NCI-H748 treated with DMSO at 0.1 percent for 48 hours (cell line): ENCODE measurements around the gene MORN3.
"Not testable (repeated sequence)": the region's sequence is repeated elsewhere in the genome, so short reads cannot be mapped to it uniquely, and the experiment has no call there.

Experiments used
- DNase-seq: peaks from one replicate; lab custom pipeline; 2025; lab: John Stamatoyannopoulos, UW

Gene MORN3

DNA sequence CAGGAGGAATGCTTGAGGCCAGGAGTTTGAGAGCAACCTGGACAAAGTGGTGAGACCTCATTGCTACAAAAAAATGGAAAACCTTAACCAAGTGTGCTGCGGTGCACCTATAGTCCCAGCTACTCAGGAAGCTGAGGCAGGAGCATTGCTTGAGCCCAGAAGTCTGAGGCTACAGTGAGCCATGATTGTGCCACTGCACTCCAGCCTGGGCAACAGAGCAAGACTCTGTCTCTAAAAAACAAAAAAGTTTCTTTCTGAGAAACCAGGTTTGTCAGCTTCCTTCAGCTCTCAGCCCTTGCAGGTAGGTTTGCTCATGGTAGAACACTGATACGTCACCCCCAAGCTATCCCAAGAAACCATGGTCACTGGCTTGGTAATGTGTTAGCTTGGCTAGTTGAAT lies 20.0 kb upstream of the MORN3 start:
- no peak for DNase-seq

DNA sequence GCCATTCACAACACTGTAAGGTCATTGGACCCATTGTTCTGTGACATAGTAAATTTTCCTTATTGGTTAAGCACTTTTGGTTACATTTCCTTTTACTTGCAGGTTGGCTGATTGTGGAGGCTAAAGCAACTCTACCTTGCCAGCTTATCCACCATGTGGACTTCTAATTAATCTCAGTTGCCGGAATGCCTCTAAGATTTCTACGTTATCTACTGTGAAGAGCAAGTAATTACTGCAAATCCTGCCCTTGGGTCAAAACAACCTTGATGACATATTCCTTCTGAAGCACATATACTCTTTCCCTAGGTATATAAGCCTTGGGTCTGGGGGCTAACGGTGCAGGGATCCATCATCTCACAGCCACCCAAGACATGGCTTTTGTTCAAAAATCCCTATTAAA lies 19.5 kb upstream of the MORN3 start:
- no peak for DNase-seq

DNA sequence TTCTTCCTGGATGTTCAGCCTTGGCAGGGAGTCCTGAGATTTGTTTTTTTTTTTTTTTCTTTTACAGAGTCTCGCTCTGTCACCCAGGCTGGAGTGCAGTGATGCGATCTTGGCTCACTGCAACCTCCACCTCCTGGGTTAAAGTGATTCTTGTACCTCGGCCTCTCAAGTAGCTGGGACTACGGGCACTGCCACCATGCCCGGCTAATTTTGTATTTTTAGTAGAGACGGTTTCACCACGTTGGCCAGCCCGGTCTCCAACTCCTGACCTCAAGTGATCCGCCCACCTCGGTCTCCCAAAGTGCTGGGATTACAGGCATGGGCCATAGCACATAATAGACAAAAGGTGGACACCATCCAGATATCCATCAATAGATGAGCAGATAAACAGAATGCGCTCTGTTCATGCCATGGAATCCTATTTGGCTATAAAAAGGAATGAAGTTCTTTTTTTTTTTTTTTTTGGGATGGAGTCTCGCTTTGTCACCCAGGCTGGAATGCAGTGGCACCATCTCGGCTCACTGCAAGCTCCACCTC lies 10.3 kb upstream of the MORN3 start:
- DNase-seq = not testable (repeated sequence)

DNA sequence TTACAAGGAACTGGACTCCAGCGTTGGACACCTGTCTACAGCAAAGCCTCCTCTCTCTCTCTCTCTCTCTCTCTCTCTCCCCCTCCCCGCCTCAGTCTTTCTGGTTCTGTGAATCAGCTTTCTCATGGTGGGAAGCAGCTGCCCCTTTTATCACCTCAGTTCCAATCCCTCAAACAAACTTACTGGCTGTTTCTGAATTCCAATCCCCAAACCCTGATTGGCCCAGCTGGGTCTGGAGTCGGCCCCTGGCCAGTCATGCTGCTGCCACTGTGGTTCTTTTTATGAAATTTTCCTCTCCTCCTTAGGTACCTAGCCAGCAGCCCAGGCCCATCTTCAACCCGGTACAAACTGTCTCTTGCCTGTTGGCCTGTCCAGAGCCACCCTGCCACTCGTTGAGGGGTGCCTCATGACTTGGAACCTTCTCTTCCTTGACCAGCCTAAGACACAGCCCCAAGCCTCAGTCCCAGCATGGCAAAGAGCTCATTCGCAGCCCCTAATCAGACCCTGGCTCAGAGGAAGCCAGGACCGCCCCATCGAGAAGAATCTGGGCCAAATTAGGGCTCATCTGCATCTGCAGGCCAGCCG lies 9.4 kb upstream of the MORN3 start:
- no peak for DNase-seq

DNA sequence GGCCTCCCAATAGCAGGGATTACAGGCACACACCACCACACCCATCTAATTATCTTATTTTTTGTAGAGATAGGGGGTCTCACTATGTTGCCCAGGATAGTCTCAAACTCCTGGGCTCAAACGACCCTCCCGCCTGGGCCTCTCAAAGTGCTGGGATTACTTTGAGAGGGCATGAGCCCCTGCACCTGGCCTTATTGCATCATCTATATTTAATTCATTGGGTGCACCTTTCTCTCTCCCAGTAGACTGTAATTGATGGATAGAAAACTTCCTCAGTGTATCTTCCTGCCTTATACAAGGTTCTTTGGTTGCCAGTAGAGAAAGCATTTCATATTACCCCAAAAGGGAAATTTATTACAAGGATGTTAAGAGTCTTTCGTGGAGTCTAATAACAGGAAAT lies 8.9 kb upstream of the MORN3 start:
- DNase-seq = no peak

DNA sequence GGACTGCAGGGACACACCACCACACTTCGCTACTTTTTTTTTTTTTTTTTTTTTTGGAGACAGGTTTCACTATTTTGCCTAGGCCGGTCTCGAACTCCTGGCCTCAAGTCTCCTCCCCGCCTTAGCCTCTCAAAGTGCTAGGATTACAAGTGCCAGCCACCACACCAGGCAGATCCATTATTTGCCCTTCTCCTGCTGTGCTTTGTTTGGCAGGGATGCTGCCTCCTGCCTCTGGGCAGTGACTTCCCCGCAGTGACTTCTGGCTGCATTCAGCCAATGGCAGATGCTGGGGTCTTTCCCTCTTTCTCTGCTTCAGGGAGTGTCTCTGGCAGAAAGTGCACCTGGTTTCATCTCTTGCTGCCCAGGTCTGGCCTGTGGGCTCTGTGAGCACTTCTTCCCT lies 6.7 kb upstream of the MORN3 start:
- no peak for DNase-seq

DNA sequence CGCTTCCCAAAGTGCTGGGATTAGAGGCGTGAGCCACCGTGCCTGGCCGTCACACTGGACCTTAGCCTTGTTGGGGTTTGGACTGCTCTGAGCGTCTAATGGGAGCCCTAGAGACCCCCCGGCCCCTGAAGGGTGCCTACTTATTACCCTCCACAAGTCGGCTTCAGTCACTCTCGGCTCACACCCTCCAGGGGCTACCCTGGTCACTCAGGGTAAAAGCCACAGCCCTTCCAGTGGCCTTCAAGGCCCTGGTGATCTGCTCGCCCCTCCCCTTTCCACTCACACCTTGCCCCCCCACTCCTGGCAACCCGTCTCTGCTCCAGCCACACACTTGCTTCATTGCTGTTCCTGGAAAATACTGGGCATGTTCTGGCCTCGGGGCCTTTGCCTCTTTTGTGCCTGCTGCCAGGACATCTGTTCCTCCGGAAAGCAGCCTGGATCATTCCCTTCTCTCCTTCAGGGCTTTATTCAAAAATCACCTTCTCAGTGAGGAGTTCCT lies 3.6 kb upstream of the MORN3 start:
- DNase-seq = no peak

DNA sequence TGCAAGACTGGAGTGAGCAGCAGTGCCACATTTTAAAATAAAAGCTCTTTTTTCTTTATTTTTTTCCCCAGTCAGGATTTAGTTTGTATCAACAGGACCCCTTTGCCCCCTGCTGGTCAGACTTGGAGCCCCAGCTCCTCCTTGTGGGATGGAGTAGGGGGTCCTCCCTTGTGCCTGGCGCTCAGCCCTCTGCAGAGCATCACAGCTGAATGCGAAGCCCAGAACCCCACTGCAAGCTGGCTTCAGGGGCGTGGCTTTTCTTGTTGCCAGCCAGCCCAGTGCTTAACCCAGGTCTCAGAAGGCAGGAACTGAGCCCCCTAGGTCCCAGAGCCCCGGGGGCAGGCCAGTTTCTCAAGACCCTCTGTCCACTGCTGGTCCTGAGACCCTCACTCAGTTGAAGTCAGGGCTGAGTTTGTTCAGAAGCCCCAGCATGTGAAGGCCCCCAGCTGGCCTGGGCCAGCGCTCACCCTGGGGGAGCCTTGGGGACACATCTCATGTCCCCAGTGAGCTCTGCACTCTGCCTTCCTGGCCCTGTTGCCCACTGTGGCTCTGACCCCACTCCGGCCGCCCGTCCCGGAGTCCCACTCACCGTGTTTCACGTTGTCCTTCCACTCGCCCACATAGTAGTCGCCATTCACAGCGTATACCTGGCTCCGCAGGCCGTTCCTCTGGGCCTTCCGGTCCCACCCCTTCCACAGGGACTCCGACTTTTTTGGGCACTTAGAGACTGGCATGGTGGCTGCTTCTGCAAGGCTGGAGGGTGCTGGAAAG lies 519 bp downstream of the MORN3 start:
- no peak for DNase-seq

DNA sequence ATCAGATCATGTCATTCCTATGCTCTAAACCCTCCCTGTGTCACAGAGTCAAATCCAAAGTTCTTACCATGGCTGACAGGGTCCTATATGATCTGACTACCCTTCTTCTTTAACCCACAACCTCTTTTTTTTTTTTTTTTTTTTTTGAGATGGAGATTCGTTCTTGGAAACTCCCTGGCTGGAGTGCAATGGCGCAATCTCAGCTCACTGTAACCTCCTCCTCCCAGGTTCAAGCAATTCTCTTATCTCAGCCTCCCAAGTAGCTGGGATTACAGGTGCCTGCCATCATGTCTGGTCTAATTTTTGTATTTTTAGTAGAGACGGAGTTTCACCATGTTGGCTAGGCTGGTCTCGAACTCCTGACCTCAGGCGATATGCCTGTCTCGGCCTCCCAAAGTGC lies 2.6 kb downstream of the MORN3 start:
- DNase-seq = not testable (repeated sequence)

DNA sequence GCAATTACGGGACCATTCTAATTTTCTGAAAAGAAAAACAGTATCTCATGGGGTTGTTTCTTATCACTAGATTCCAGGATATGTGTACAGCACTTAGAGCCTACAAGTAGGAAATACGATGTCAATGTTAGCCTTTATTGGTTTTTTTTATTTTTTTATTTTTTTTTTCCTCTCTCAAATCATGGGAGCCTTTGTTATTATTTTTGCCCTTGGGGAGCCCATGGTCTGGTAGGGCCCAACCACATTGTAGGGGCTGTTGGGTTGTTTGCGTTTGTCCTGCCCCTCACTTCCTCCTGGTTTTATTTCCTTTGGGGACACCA lies 5.9 kb downstream of the MORN3 start:
- DNase-seq = no peak

DNA sequence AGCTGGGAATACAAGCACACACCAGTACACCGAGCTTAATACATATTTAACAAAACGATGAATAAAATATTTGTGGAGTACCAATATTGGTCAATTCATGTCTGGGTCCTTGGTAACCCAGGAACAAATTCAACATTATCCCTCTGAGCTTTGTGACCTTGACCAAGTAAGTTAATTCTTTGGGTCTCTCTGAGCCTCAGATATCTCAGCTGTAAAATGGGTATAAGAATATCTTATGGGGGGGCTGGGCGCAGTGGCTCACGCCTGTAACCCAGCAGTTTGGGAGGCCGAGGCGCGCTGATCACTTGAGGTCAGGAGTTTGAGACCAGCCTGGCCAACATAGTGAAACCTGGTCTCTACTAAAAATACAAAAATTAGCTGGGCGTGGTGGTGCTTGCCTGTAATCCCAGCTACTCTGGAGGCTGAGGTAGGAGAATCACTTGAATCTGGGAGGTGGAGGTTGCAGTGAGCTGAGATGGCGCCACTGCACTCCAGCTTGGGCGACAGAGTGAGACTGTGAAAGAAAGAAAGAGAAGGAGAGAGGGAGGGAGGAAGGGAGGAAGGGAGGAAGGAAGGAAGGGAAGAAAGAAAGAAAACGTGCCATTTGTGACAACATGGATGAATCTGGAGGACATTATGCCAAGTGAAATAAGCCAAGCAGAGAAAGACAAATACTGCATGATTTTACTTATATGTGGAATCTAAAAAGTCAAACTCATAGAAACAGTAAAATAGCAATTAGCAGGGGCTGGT lies 7.9 kb downstream of the MORN3 start:
- not testable (repeated sequence) for DNase-seq

DNA sequence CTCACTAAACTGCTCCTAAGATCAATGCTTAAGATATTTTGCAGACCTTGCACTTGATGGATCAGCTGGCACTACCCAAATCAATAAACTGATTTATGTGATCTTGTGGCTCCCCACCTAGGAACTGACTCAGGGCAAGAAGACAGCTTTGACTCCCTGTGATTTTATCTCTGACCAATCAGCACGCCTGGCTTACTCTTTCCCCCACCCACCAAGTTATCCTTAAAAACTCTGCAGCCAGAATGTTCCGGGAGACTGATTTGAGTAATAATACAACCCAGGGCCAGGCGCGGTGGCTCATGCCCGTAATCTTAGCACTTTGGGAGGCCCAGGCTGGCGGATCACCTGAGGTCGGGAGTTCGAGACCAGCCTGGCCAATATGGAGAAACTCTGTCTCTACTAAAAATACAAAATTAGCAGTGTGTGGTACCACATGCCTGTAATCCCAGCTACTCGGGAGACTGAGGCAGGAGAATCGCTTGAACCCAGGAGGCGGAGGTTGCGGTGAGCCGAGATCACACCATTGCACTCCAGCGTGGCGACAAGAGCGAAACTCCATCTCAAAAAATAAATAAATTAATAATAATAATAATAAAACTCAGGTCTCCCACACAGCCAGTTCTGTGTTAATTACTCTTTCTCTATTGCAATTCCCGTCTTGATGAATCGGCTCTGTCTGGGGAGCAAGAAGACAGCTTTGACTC lies 12.0 kb downstream of the MORN3 start:
- no peak for DNase-seq

DNA sequence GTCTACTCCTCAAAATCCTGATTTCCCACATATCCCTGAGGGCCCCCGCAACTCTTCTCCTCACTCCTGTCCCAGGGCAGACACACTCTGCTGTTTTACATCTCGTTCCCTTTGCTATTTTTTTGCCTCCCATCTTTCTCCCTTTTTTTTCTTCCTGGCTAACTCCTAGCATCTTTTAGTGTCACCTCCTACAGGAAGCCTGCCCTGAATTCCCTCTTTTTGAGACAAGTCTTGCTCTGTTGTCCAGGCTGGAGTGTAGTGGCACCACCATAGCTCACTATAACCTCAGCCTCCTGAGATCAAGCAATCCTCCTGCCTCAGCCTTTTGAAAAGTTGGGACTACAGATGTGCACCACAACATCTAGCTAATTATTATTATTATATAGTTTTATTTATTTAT lies 13.3 kb downstream of the MORN3 start:
- no peak for DNase-seq

DNA sequence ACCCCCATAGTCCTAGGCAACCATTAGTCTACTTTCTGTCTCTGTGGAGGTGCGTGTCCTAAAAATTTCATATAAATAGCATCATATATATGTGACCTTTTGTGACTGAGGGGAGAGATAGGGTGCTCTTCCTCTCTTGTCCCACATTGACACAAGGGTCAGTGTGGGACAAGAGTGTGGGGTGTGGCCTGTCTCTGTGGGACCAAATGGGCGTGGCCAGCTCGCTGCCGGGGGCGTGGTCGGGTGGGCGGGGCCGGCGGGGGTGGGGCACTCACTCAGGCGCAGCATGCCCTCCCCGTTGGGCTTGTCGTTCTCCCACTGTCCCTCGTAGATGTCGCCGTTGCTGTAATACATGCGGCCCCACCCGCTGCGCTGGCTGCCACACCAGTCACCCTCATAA lies 15.5 kb downstream of the MORN3 start:
- no peak for DNase-seq

DNA sequence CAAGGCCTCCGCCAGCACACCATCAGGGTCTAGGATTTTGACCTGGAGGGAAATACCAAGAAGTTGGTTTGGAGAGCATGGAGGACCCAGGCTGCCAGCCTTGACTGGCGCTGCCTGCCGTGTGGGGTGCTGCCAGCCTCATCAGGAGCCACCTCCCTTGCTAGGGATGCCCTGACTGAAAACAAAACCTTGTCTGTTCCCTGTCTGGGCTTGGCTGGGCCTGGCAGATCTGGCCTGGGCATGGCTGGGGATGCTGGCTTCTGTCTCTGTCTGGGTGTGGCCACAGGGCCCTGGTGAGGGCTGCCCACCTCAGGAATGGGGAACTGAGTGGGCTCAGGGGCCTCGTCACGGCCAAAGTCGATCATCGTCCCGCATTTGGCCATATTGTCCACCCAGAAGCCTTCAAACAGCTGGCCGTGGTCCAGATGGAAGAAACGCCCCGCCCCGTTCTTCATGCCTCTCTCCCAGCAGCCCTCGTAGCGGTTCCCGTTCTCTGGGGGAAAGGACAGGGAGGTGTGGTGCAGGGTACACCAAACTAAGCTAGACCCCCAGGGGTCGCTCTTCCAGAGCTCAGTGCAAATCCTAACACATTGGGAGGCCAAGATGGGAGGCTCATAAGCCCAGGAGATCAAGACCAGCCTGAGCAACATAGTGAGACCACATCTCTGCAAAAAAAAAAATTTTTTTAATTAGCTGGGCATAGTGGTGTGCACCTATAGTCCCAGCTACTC lies 16.5 kb downstream of the MORN3 start:
- no peak for DNase-seq

DNA sequence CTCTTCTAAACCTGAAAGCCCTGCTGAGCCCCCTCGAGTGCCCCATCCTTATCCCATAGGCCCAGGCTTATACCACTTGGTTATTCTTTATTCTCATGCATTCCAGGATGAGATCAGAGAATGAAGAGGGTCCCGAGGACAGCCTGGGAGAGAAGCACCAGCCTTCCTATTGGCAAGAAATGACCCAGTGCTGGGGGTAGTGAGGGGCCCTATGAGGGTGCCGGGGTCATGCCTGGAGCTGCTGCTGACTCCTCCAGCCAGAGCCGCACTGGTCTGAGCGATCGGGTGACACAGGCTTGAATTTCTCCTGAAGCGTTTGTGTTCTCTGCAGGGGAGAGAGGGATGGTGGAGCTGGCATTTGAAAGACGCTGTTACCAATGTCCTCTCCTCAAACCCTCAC lies 18.1 kb downstream of the MORN3 start:
- DNase-seq = no peak

DNA sequence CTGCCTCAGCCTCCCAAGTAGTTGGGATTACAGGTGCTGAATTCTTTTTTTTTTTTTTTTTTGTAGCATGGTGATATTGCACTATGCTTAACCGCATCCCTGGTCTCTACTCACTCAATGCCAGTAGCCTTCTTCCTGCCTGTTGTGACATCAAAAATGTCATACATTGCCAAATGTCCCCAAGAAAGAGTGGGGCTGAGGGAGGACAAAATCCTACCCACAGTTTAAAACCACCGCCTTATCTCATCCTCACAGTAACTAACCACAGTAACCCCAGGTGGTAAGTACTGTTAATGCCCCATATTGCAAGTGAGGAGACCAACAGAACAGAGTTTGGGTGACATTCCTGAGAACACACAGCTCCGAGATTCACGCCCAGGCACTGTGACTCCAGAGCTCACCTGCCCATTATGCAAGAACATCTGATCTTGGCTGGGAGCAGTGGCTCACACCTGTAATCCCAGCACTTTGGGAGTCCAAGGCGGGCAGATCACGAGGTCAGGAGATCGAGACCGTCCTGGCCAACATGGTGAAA lies 19.6 kb downstream of the MORN3 start:
- no peak for DNase-seq

DNA sequence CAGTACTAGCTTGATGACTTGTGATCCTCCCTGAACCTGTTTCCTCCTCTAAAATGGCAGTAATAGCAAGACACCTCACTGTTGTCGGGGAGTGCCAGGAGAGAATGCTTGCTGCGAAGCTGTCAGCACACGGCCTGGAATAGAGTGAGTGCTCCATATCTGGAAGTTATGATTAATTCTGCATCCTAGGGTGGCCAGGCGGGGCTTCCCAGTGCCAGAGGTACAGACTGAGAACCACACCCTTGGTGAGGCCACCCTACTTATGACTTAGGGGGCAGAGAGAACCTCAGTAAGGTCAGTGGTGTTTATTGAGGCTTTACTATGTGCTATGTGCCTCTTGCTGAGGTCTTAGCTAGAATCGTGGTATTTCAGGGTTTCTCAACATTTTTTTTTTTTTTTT lies 20.1 kb downstream of the MORN3 start:
- no peak for DNase-seq

DNA sequence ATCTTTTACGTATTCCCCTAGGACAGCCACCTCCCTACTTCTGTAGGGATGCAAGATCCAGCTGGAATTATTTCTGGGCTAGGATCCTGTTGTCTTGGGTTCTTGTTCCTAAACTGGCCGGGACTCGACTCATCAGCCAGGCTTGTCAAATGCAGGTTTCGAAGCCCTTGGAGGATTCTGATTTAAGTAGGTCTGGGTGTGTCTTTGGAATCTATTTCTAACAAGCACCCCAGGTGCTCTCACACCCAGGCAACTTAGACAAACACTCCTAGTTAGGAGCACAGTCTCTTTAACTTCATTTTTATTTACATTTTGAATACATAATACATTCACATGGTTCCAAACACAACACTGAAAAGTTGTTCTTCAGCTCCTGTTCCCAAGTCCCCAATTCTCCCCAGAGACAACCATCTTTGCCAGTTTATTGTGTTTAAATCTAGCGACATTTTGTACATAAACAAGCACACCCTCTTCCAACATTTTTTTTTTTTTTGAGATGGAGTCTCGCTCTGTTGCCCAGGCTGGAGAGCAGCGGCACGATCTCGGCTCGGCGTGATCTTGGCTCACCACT lies 20.9 kb downstream of the MORN3 start:
- DNase-seq = no peak

DNA sequence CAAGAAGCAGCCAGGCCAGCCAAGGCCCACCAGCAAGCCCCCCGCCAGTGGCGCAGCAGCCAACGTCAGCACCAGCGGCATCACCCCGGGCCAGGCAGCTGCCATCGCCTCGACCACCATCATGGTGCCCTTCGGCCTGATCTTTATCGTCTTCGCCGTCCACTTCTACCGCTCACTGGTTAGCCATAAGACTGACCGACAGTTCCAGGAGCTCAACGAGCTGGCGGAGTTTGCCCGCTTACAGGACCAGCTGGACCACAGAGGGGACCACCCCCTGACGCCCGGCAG lies 28.2 kb downstream of the MORN3 start:
- DNase-seq = no peak
